ENCODE measurements around the gene FYB1. TPM values are rescaled to one million over a fixed set of nuclear protein-coding genes. Genes with fewer than 3 reads are reported as not detected.

The FYB1 gene
- total RNA-seq, 1 experiment from 2014 or later = 0.12 TPM

DNA sequence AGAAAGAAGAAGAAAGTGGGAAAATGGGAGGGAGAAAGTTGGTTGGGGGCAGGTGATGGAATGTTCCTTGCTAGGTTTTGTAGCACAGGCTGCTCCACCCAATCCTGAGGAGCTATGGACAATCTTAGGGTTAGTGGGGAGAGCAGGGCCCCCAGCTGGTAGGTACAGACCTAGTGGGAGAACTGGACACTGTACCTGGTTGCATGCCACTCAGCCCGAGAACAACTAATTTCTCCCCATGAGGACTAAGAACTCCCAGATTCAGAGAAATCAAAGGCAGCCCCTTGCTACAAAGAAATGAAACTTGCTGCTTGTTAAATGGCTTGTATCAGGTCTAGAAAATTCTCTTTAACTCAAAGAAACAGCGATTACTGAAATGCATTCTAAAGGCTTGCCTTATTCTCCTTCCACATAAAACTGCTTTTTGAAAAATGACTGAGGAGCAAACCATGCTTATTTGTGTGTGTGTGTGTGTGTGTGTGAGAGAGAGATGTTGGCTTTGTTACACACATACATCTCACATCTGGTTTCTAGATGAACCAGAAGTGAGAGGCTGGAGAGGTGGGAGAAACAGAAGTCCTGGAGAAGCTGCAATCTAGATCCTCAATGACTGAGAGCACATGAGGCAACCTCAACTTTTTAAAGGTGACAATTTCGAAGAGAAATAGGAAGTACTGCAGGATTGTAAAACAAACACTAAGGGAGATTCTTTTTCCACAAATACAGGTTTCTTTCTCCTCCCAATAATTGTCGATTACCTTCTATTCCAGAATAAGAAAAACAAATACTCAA is 28.9 kb downstream of the FYB1 start:
- TF ChIP-seq, protein P1, sequence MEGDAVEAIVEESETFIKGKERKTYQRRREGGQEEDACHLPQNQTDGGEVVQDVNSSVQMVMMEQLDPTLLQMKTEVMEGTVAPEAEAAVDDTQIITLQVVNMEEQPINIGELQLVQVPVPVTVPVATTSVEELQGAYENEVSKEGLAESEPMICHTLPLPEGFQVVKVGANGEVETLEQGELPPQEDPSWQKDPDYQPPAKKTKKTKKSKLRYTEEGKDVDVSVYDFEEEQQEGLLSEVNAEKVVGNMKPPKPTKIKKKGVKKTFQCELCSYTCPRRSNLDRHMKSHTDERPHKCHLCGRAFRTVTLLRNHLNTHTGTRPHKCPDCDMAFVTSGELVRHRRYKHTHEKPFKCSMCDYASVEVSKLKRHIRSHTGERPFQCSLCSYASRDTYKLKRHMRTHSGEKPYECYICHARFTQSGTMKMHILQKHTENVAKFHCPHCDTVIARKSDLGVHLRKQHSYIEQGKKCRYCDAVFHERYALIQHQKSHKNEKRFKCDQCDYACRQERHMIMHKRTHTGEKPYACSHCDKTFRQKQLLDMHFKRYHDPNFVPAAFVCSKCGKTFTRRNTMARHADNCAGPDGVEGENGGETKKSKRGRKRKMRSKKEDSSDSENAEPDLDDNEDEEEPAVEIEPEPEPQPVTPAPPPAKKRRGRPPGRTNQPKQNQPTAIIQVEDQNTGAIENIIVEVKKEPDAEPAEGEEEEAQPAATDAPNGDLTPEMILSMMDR (IDR thresholded peaks at IDR 0.05; ENCODE audit: unreplicated experiment) = no peak
- no peaks in the 10 kb centered on the region for H3K9me3 Mint-ChIP-seq (ENCODE audit: unreplicated experiment)
- DNase-seq (ENCODE audit: unreplicated experiment) = no peak
- intact Hi-C loops (cut with micrococcal nuclease) = loop anchor here (10.0 kb wide), 1 partner anchor 116 kb away; the partner anchor contains the start of gene RICTOR
- H3K4me1 Mint-ChIP-seq (ENCODE audit: insufficient read depth, unreplicated experiment) = peaks cover 15% of the 10 kb centered on the region
- no peak overlapping the region for H3K27ac Mint-ChIP-seq (ENCODE audit: low read depth, unreplicated experiment)
- no peaks in the 10 kb centered on the region for H3K27me3 Mint-ChIP-seq (ENCODE audit: insufficient read depth, unreplicated experiment)
- H3K36me3 Mint-ChIP-seq (ENCODE audit: insufficient read depth, unreplicated experiment) = peaks cover 6% of the 10 kb centered on the region
- H3K4me3 Mint-ChIP-seq (ENCODE audit: unreplicated experiment) = no peak overlapping the region
- ChIA-PET POLR2A (interaction anchor here (0.6 to 1.3 kb wide), 3 partner anchors 14 to 87 kb away, joined by 3 read pairs; no protein-coding TSS in a partner anchor), CTCF (interaction anchor here (2.1 kb wide), 1 partner anchor 93 kb away, joined by 6 read pairs; no protein-coding TSS in a partner anchor)
- BruUV-seq (replicated peaks) = no TSS peak

DNA sequence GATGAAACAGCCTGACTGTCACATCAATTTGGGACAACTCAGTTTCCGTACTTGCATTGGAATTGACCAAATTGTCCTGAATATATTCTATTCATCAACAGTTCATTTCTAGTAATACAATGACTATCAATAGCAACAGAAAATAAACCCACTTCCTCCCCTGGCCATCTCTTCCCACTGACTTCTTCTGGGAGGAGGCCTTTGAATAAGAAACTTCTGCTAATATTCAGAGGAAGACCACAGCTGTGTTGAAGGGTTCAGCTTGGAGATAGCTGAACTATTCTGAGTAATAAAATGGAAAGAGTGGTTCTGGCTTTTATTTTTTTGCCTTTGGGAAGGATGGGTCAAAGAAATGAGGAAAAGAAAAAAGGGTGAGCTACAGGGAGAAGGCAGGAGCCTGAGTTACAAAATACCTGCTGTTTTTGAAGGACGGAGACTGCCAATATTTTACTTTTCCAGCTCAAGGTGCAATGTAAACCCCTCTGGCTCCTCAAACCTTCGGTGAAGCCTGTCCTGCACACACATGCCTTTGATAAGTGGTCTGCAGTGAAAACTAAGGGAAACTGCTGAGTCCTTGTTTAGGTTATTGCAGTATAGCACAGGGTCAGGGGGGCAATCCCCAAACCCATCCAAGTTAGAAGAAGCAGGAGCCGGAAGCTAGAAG is 29.9 kb downstream of the FYB1 start:
- H3K4me1 Mint-ChIP-seq (ENCODE audit: insufficient read depth, unreplicated experiment) = peaks cover 4% of the 10 kb centered on the region
- no peak for DNase-seq (ENCODE audit: unreplicated experiment)
- intact Hi-C loops (cut with micrococcal nuclease) = no loop called here
- H3K36me3 Mint-ChIP-seq (ENCODE audit: insufficient read depth, unreplicated experiment) = peaks cover 6% of the 10 kb centered on the region
- ChIA-PET CTCF (interaction anchor here (0.6 to 0.7 kb wide), 2 partner anchors 29 to 1531 kb away, joined by 3 to 4 read pairs; no protein-coding TSS in a partner anchor), POLR2A (interaction anchor here (1.3 kb wide), 1 partner anchor 75 kb away, joined by 3 read pairs; no protein-coding TSS in a partner anchor)
- no peaks in the 10 kb centered on the region for H3K27me3 Mint-ChIP-seq (ENCODE audit: insufficient read depth, unreplicated experiment)
- TF ChIP-seq, protein P1 (IDR thresholded peaks at IDR 0.05; ENCODE audit: unreplicated experiment) = no peak
- H3K4me3 Mint-ChIP-seq (ENCODE audit: unreplicated experiment) = no peak overlapping the region
- H3K27ac Mint-ChIP-seq (ENCODE audit: low read depth, unreplicated experiment) = no peak overlapping the region
- BruUV-seq (replicated peaks) = no TSS peak
- no peaks in the 10 kb centered on the region for H3K9me3 Mint-ChIP-seq (ENCODE audit: unreplicated experiment)

DNA sequence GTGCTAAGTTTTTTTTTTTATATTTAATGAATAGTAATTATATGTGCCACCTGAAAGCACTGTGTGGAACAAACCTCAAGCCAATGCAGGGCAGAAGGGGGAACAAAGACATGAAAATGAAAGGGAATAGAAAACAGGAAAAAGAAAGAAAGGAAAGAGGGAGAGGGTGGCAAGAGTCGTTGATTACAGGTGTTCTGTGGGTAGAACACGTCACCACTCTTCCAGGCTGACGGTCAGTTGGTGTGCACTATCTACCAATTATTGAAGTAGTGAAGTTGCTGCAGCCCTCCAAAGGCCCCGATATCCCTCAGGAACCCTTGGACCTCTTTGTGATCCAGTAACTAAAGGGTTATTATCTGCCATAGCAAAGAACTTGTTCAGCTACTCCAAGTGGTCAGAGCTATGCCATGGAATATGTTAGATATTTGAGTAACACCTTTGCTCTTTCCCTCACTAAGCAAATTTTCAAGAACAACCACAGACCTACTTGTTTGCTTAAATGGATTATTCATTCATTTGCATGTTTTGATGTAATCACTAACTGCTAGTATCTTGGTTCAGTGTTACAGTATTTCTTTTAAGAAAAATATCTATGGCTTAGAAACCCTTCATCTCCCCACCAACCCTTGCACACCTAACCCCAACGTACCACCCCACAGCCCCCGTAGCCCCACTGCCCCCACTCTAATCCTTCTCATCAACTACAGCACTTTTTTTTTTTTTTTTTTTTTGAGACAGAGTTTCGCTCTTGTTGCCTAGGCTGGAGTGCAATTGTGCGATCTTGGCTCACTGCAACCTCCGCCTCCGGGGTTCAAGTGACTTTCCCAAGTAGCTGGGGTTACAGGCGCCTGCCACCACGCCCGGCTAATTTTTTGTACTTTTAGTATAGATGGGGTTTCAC is 31.3 kb downstream of the FYB1 start:
- Mint-ChIP-seq H3K4me3 (ENCODE audit: unreplicated experiment) (no peak overlapping the region), H3K4me1 (ENCODE audit: insufficient read depth, unreplicated experiment) (no peaks in the 10 kb centered on the region), H3K27ac (ENCODE audit: low read depth, unreplicated experiment) (no peak overlapping the region), H3K27me3 (ENCODE audit: insufficient read depth, unreplicated experiment) (no peaks in the 10 kb centered on the region), H3K36me3 (ENCODE audit: insufficient read depth, unreplicated experiment) (peaks cover 6% of the 10 kb centered on the region), H3K9me3 (ENCODE audit: unreplicated experiment) (no peaks in the 10 kb centered on the region)
- DNase-seq (ENCODE audit: unreplicated experiment) = no peak
- intact Hi-C loops (cut with micrococcal nuclease) = no loop called here
- CTCF ChIA-PET = interaction anchor here (0.5 to 2.4 kb wide), 3 partner anchors 29 to 599 kb away, joined by 3 to 7 read pairs (median 3); no protein-coding TSS in a partner anchor
- POLR2A ChIA-PET = no interaction called here
- TF ChIP-seq, protein P1 (IDR thresholded peaks at IDR 0.05; ENCODE audit: unreplicated experiment) = no peak
- no TSS peak for BruUV-seq (replicated peaks)

Data from MCF 10A (cell line).